T-helper 17 cell (primary cell): ENCODE results near the gene CBX6. TPM values are rescaled to one million over a fixed set of nuclear protein-coding genes. Genes with fewer than 3 reads are reported as not detected.
"Not testable (repeated sequence)": the region's sequence is repeated elsewhere in the genome, so short reads cannot be mapped to it uniquely, and the experiment has no call there.

ENCODE experiments used
- ATAC-seq: fragments of 150-1000 bp; cut with Tn5 transposase; 2 replicates; pipeline ENCODE4 v1.10.0; 2021; ENCODE audit warnings: mild to moderate bottlenecking, moderate library complexity
- DNase-seq, 3 donors: peaks; one replicate each; pipeline versions ENCODE4 v3.0.0 to v3.0.0-alpha.2; 2020 to 2021
- H3K9me3 ChIP-seq: one replicate; pipeline ENCODE4 v1.7.0; 2013; ENCODE audit warnings: low read length, mild to moderate bottlenecking; ENCODE audit not compliant: control insufficient read depth, poor library complexity, severe bottlenecking
- H3K27ac Mint-ChIP-seq: one replicate; pipeline ENCODE4 v1.8.0; 2022; ENCODE audit warnings: mild to moderate bottlenecking, moderate library complexity, mixed read lengths
- H3K27me3 Mint-ChIP-seq: one replicate; pipeline ENCODE4 v1.8.0; 2022; ENCODE audit warnings: mixed read lengths
- H3K36me3 Mint-ChIP-seq: one replicate; pipeline ENCODE4 v1.8.0; 2022; ENCODE audit warnings: low read depth, mixed read lengths
- H3K4me1 Mint-ChIP-seq: one replicate; pipeline ENCODE4 v1.8.0; 2022; ENCODE audit warnings: mild to moderate bottlenecking, mixed read lengths
- H3K4me3 Mint-ChIP-seq: one replicate; pipeline ENCODE4 v1.8.0; 2022; ENCODE audit warnings: mild to moderate bottlenecking, moderate library complexity, mixed read lengths
- total RNA-seq, 4 donors: library from RNA in 2 of 4; stranded (reverse) in 2 of 4; gene quantifications; one replicate each; pipeline ENCODE4 v1.2.3 and lab custom pipeline; 2022 to 2026

CBX6 gene
- 10 to 100 TPM; 44.0 to 45.8 TPM for total RNA-seq
- 106 to 196 reads per million in 2 donors for total RNA-seq (lab: John Stamatoyannopoulos, UW)

GRCh38 chr22:38872172-38872830 lies at the start of gene CBX6:
Gene CBX6, minus strand, starts transcription at chr22:38872216. Its CDS starts 26 bp downstream, at chr22:38872190.
- DNase-seq (peak; percentile 92 to 96 (median 95)), ATAC-seq (peak; percentile 82)
- Mint-ChIP-seq H3K4me3 (peak within 1 kb of the TSS; percentile 95), H3K36me3 (no peaks in the 10 kb centered on the region), H3K27ac (peak within 1 kb of the TSS; percentile 93), H3K27me3 (no peaks in the 10 kb centered on the region), H3K4me1 (peaks cover 40% of the 10 kb centered on the region)
- H3K9me3 ChIP-seq: no peaks in the 10 kb centered on the region

- H3K27ac Mint-ChIP-seq: no peak overlapping the region
- H3K27me3 Mint-ChIP-seq: peaks cover 36% of the 10 kb centered on the region
- no peak overlapping the region for H3K4me3 Mint-ChIP-seq
- no peaks in the 10 kb centered on the region for H3K36me3 Mint-ChIP-seq
- H3K9me3 ChIP-seq: no peaks in the 10 kb centered on the region
- ATAC-seq: no peak
- no peak for DNase-seq
- H3K4me1 Mint-ChIP-seq: peaks cover 5% of the 10 kb centered on the region
These were observed 49.8 kb upstream of the CBX6 start for GRCh38 chr22:38921806-38922205.

GRCh38 chr22:38921120-38921519 lies 49.1 kb upstream of the CBX6 start:
- H3K27me3 Mint-ChIP-seq: peaks cover 43% of the 10 kb centered on the region
- H3K4me3 Mint-ChIP-seq: no peak overlapping the region
- H3K27ac Mint-ChIP-seq: no peak overlapping the region
- H3K36me3 Mint-ChIP-seq: no peaks in the 10 kb centered on the region
- ATAC-seq (no peak), DNase-seq (no peak)
- H3K9me3 ChIP-seq: no peaks in the 10 kb centered on the region
- H3K4me1 Mint-ChIP-seq: peaks cover 5% of the 10 kb centered on the region

- Mint-ChIP-seq H3K27me3 (peaks cover 37% of the 10 kb centered on the region), H3K4me3 (no peak overlapping the region), H3K36me3 (no peaks in the 10 kb centered on the region), H3K27ac (no peak overlapping the region), H3K4me1 (peaks cover 5% of the 10 kb centered on the region)
- no peaks in the 10 kb centered on the region for H3K9me3 ChIP-seq
- ATAC-seq: no peak
- DNase-seq: no peak
These were observed 47.7 kb upstream of the CBX6 start for GRCh38 chr22:38919631-38920190.

- Mint-ChIP-seq H3K4me3 (no peak overlapping the region), H3K36me3 (peaks cover 6% of the 10 kb centered on the region), H3K27ac (no peak overlapping the region), H3K27me3 (peaks cover 45% of the 10 kb centered on the region), H3K4me1 (no peaks in the 10 kb centered on the region)
- no peak for ATAC-seq
- H3K9me3 ChIP-seq: no peaks in the 10 kb centered on the region
- DNase-seq: no peak
These were observed 39.4 kb upstream of the CBX6 start for GRCh38 chr22:38911434-38911833.

- Mint-ChIP-seq H3K4me3 (no peak overlapping the region), H3K27me3 (peaks cover 36% of the 10 kb centered on the region), H3K36me3 (peaks cover 6% of the 10 kb centered on the region), H3K4me1 (no peaks in the 10 kb centered on the region), H3K27ac (no peak overlapping the region)
- no peak for DNase-seq
- no peaks in the 10 kb centered on the region for H3K9me3 ChIP-seq
- no peak for ATAC-seq
These were observed 35.8 kb upstream of the CBX6 start for GRCh38 chr22:38907767-38908166.

GRCh38 chr22:38906052-38906451 lies 34.0 kb upstream of the CBX6 start:
- Mint-ChIP-seq H3K27me3 (peaks cover 29% of the 10 kb centered on the region), H3K4me1 (peaks cover 3% of the 10 kb centered on the region), H3K36me3 (peaks cover 6% of the 10 kb centered on the region), H3K4me3 (no peak overlapping the region), H3K27ac (no peak overlapping the region)
- DNase-seq (no peak), ATAC-seq (no peak)
- H3K9me3 ChIP-seq: no peaks in the 10 kb centered on the region

GRCh38 chr22:38904052-38904617 lies 32.1 kb upstream of the CBX6 start:
- not testable (repeated sequence) for DNase-seq, H3K4me1 Mint-ChIP-seq, ATAC-seq, H3K36me3 Mint-ChIP-seq, H3K4me3 Mint-ChIP-seq, H3K27ac Mint-ChIP-seq, H3K9me3 ChIP-seq
- peaks cover 15% of the 10 kb centered on the region for H3K27me3 Mint-ChIP-seq

GRCh38 chr22:38901111-38901641 lies 29.2 kb upstream of the CBX6 start:
- peak overlapping the region; percentile 73 for H3K4me3 Mint-ChIP-seq
- H3K36me3 Mint-ChIP-seq: no peaks in the 10 kb centered on the region
- peaks cover 8% of the 10 kb centered on the region for H3K4me1 Mint-ChIP-seq
- ATAC-seq: no peak
- no peak for DNase-seq
- H3K27ac Mint-ChIP-seq: peak overlapping the region; percentile 54
- H3K27me3 Mint-ChIP-seq: peaks cover 11% of the 10 kb centered on the region
- H3K9me3 ChIP-seq: no peaks in the 10 kb centered on the region

GRCh38 chr22:38900677-38901076 lies 28.7 kb upstream of the CBX6 start:
- H3K27me3 Mint-ChIP-seq: peaks cover 11% of the 10 kb centered on the region
- H3K27ac Mint-ChIP-seq: peak overlapping the region; percentile 54
- no peaks in the 10 kb centered on the region for H3K36me3 Mint-ChIP-seq
- H3K9me3 ChIP-seq: no peaks in the 10 kb centered on the region
- peaks cover 8% of the 10 kb centered on the region for H3K4me1 Mint-ChIP-seq
- H3K4me3 Mint-ChIP-seq: peak overlapping the region; percentile 73
- DNase-seq (no peak), ATAC-seq (peak; percentile 61)

- H3K4me1 Mint-ChIP-seq: no peaks in the 10 kb centered on the region
These were observed 19.2 kb upstream of the CBX6 start for GRCh38 chr22:38891256-38891655.

GRCh38 chr22:38890377-38890776 lies 18.4 kb upstream of the CBX6 start:
- peaks cover 33% of the 10 kb centered on the region for H3K27me3 Mint-ChIP-seq
- H3K36me3 Mint-ChIP-seq: peaks cover 3% of the 10 kb centered on the region
- ATAC-seq (no peak), DNase-seq (no peak)
- no peaks in the 10 kb centered on the region for H3K4me1 Mint-ChIP-seq
- no peaks in the 10 kb centered on the region for H3K9me3 ChIP-seq
- H3K27ac Mint-ChIP-seq: no peak overlapping the region
- no peak overlapping the region for H3K4me3 Mint-ChIP-seq

More at GRCh38 chr22:38891256-38891655, 19.2 kb upstream of the CBX6 start:
- ATAC-seq (no peak), DNase-seq (no peak)
- Mint-ChIP-seq H3K4me3 (no peak overlapping the region), H3K36me3 (peaks cover 3% of the 10 kb centered on the region), H3K27ac (no peak overlapping the region), H3K27me3 (peaks cover 36% of the 10 kb centered on the region)
- H3K9me3 ChIP-seq: no peaks in the 10 kb centered on the region

GRCh38 chr22:38886333-38886732 lies 14.3 kb upstream of the CBX6 start:
- H3K9me3 ChIP-seq: no peaks in the 10 kb centered on the region
- DNase-seq: no peak
- no peak for ATAC-seq
- peaks cover 14% of the 10 kb centered on the region for H3K27me3 Mint-ChIP-seq
- H3K36me3 Mint-ChIP-seq: no peaks in the 10 kb centered on the region
- no peak overlapping the region for H3K4me3 Mint-ChIP-seq
- H3K4me1 Mint-ChIP-seq: peaks cover 20% of the 10 kb centered on the region
- no peak overlapping the region for H3K27ac Mint-ChIP-seq
